Measurements from ENCODE around the gene FAM3D.
A peak's percentile ranks its signal among the peaks of the same experiment; 100 is the strongest.

The FAM3D gene

GRCh38 chr3:58657571-58658141 is 8.9 kb downstream of the FAM3D start:
- FAIRE-seq, result no peak
- DNase-seq (ENCODE audit: extremely low spot score, insufficient read length, low read depth), result no peak

GRCh38 chr3:58657036-58657520 is 9.5 kb downstream of the FAM3D start:
- FAIRE-seq (no peak), DNase-seq (ENCODE audit: extremely low spot score, insufficient read length, low read depth) (no peak)

- no peak for FAIRE-seq
- no peak for DNase-seq (ENCODE audit: extremely low spot score, insufficient read length, low read depth)
Measured at GRCh38 chr3:58656631-58657030, 9.9 kb downstream of the FAM3D start.

- FAIRE-seq, result no peak
- DNase-seq (ENCODE audit: extremely low spot score, insufficient read length, low read depth), result no peak
Measured at GRCh38 chr3:58654466-58654865, 12.1 kb downstream of the FAM3D start.

- FAIRE-seq (no peak), DNase-seq (ENCODE audit: extremely low spot score, insufficient read length, low read depth) (no peak)
Measured at GRCh38 chr3:58652624-58653023, 13.9 kb downstream of the FAM3D start.

GRCh38 chr3:58651276-58651675 is 15.3 kb downstream of the FAM3D start:
- FAIRE-seq, result no peak
- no peak for DNase-seq (ENCODE audit: extremely low spot score, insufficient read length, low read depth)

GRCh38 chr3:58647381-58648141 is 19.0 kb downstream of the FAM3D start:
- FAIRE-seq, result no peak
- no peak for DNase-seq (ENCODE audit: extremely low spot score, insufficient read length, low read depth)

GRCh38 chr3:58646503-58646902 is 20.1 kb downstream of the FAM3D start:
- DNase-seq (ENCODE audit: extremely low spot score, insufficient read length, low read depth), result no peak
- no peak for FAIRE-seq

- FAIRE-seq, result no peak
Measured at GRCh38 chr3:58645726-58646125, 20.8 kb downstream of the FAM3D start.

GRCh38 chr3:58642846-58643245 is 23.7 kb downstream of the FAM3D start:
- FAIRE-seq (no peak), DNase-seq (ENCODE audit: extremely low spot score, insufficient read length, low read depth) (no peak)

More at GRCh38 chr3:58645726-58646125, 20.8 kb downstream of the FAM3D start:
- no peak for DNase-seq (ENCODE audit: extremely low spot score, insufficient read length, low read depth)

GRCh38 chr3:58640700-58641372 is 25.7 kb downstream of the FAM3D start:
- DNase-seq (ENCODE audit: extremely low spot score, insufficient read length, low read depth), result peak; percentile 67

GRCh38 chr3:58639842-58640241 is 26.7 kb downstream of the FAM3D start:
- DNase-seq (ENCODE audit: extremely low spot score, insufficient read length, low read depth), result no peak
- FAIRE-seq, result no peak

More at GRCh38 chr3:58640700-58641372, 25.7 kb downstream of the FAM3D start:
- peak; percentile 85 for FAIRE-seq

GRCh38 chr3:58639001-58639400 is 27.6 kb downstream of the FAM3D start:
- DNase-seq (ENCODE audit: extremely low spot score, insufficient read length, low read depth) (no peak), FAIRE-seq (no peak)

GRCh38 chr3:58638591-58638990 is 28.0 kb downstream of the FAM3D start:
- DNase-seq (ENCODE audit: extremely low spot score, insufficient read length, low read depth), result no peak

GRCh38 chr3:58637509-58637908 is 29.1 kb downstream of the FAM3D start:
- FAIRE-seq (no peak), DNase-seq (ENCODE audit: extremely low spot score, insufficient read length, low read depth) (no peak)

More at GRCh38 chr3:58638591-58638990, 28.0 kb downstream of the FAM3D start:
- FAIRE-seq, result no peak

GRCh38 chr3:58635371-58636285 is 30.9 kb downstream of the FAM3D start:
- no peak for DNase-seq (ENCODE audit: extremely low spot score, insufficient read length, low read depth)
- no peak for FAIRE-seq

- DNase-seq (ENCODE audit: extremely low spot score, insufficient read length, low read depth) (no peak), FAIRE-seq (no peak)
Measured at GRCh38 chr3:58633157-58633865, 33.3 kb downstream of the FAM3D start.

GRCh38 chr3:58631742-58632141 is 34.8 kb downstream of the FAM3D start:
- DNase-seq (ENCODE audit: extremely low spot score, insufficient read length, low read depth) (no peak), FAIRE-seq (no peak)

GRCh38 chr3:58630710-58631092 is 35.9 kb downstream of the FAM3D start:
- DNase-seq (ENCODE audit: extremely low spot score, insufficient read length, low read depth) (no peak), FAIRE-seq (no peak)

Measured in GM18507 (cell line).